GM18909 (cell line): ENCODE results near the gene WDR48.

Source experiments
- ATAC-seq: cut with Tn5 transposase; IDR thresholded peaks from one replicate; pipeline ENCODE4 v1.9.1; 2021; ENCODE audit warnings: mild to moderate bottlenecking; ENCODE audit not compliant: unreplicated experiment, poor library complexity

Gene WDR48

DNA sequence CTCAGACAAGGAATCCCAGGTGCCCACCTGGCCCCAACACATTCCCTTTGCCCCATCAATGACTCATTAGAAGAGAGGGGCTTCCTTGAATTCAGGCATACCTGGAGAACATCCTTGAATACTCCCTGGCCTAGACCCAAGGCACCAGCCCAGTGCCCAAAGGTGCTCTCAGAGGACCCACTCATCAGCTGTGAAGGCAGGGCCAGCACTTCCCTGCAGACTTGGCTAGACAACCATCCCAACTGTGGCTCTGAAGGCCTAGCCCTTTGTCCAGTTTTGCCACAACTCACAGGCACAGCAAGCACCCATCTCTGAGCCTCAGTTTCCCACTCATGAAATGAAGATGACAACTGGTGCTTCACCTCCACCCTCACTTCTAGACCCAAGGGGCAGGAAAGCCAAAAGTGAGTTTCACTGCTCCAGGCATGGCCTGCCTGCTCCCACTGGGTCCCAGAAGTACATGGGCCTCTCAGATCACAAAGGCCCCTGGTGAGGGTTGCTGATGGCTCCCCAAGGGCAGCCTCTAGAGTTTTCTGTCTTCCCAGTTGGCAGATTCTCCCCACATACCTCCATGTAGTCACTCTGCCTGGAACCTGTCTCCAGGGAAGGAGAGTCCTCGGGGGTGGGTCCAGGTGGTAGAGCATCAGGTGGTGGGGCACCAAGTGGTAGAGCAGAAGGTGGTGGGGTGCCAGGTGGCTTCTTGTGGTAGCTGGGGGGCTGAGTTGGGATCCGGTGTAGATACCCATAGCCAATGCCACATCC is 48.1 kb downstream of the WDR48 start:
- no peak for ATAC-seq

DNA sequence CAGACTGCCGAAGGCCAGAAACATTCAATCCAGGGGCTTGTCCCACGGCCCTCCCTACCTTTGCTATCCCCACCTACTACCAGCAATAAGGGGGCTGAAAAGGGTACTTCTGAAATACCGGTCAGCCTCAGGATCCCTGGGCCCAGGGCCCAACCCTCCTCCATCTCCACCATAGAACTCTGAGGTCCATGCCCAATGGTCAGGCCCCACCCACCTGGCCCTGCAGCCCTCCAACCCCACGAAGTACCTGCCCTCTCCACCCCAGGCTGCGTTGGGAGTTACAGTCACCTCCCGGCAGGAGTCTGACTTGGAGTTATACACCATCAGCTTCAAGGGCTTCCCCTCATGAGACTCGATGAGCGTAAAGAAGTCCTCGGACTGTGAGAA is 48.7 kb downstream of the WDR48 start:
- ATAC-seq: no peak

DNA sequence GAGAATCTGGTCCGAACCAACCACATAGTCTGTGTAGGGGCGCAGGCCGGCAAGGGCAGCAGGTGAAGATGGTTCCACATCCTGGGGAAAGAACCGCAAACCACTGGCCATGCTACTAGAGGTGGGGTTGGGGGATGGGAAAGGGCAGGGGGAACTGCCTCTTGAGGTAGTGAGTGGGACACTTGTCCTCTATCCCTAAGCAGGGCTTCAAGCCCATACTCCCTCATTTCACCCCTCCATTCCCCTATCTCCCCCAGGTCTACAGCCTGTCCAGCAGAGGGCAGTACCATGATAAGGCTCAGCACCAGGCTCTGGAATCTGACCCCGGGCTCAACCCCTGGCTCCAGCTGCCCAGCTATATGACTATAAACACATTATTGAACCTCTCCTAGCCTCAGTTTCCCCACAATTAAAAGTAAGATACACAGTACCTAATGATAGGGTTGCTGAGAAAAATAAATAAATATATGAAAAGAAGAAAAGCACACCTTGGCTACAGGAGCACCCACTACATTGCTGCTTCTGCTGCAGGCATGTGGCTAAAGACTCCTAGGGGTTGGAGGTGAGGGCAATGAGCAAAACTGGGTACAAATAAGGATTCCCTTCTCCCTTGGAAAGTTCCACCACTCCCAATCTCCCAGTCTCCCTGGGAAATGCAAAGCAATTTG is 49.3 kb downstream of the WDR48 start:
- ATAC-seq: peak; percentile 72

DNA sequence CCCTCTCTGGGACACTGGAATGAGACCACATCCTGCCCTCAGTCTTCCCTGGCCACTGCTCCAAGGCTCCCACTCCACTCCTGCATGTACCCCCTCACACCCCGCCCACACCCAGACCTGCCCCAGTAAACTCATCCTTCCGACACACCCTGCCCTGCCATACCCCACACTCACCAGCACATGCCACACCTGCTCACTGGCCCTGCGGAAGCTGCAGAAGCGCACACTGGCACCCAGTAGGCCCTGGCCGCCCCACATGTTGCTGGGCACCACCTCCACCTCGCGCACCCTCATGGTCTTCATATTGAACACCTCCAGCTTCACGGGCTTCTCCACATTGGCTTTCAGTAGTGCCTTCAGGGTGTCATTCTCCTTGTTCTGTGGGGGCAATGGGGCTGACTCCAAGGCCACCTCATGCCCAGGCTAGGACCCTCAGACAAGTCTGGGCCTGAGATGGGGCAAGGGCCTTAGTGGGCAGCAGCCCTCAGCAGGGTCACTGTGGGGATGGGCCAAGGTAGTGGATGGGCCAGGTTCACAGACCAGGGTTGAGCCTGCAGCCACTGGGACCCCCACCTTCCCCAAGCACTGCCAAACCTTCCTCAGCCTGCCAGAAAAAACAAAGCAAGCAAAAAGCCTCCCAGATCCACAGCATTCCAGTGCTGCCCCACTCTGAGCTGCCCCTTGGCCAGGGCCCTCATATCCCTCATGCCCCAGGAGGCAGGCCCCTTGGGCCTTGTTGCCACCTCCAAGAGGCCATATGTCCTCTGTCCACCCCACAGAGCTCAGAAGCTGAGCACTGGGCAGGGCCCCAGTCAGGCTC is 50.9 kb downstream of the WDR48 start:
- ATAC-seq: no peak

DNA sequence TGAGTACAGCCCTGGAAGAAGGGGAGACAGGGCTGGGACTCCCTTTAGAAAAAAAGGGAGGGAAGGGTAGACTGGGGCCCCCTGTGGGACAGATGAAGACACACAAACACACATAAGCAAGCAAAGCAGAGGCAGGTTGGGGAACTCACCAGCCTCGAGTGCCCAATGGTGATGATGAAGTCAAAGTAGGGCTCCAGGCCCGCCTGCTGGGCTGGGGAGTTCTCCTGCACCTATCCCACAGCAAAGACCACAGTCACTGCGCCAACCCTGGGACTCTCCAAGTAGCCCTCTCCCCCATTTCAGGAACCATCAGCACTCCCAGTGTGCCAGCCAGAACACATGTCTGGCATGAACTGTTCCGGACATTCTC is 51.5 kb downstream of the WDR48 start:
- ATAC-seq: no peak

DNA sequence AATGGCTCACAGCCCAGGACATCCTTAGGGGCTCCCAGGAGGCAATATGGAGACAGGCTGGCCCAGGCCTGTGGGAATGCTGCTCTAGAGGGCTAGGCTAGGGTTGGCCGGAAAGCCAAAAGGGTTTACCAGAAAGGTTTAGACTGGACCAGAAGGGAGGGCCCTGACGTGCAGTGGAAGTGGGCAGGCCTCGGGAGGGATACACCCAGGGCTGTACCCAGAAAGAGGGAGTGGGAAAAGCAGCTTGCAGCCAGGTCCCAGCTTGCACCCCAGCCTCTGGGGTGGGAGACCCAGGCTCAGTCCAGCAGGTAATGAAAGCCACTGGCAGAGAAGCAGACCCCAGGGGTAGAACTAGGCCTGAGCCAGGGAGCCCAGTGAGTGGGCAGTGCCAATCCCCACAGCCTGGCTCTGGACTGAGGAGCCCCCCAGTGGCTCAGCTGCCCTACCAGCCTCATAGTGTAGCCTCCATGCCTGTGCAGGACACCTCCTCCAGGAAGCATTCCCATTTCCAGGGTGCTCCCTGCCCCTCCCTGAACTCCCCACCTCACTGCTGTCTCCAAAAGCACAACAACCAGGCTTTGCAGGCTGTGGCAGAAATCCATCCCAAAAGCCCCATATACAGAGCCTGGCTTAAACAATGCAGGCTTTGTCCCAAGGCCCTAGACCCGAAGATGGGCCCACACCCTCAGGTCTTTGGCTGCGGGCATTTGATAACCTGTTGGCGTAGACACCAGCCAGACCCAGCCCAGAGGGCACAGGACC is 52.2 kb downstream of the WDR48 start:
- no peak for ATAC-seq

DNA sequence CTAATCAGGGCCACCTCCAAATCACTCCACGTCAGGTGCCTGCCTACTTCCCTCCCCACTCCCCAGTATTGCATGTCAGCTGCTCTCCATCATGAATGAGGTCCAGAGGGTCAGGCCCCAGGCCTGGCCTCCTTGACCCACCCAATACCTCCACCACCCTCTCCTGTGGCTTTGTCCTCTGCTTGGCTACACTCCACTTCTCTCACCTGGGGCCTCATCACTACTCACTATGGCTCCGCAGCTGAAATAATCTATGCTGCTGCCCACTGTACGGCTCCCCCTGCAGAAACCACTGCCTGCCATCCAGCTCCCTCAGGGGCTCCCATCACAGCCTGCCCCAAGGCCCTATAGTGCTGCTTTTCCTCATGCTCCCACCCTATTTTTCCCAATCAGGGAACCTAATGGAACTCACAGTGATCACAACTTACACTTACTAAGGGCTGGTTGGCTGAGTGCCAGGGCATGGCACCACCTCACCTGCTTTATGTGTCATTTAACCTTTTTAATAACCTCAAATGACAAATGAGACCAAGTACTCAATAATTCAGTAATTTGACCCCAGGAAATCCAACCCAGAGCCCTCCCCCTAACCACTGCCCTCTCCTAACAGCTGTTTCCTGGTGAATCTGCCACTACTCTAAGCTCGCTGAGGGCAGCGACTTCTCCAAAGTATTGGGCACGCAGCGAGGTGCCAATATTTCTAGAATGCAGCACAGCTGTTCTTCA is 53.3 kb downstream of the WDR48 start:
- no peak for ATAC-seq

DNA sequence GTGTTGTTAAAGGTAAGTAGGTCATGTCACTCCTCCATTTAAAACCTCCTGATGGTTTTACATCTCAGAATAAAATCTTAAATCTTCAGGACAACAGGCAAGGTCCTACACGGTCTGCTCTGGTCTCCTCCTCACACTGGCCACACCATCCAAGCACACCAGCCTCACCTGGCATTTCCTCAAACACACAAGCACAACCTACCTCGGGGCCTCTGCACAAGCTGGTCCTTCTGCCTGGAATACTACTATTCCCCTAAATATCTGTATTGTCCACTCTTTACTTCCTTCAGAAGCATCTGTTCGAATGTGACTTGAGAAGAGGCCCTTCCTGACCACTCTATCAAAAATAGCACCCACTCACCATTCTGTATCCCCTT is 53.9 kb downstream of the WDR48 start:
- ATAC-seq: no peak

DNA sequence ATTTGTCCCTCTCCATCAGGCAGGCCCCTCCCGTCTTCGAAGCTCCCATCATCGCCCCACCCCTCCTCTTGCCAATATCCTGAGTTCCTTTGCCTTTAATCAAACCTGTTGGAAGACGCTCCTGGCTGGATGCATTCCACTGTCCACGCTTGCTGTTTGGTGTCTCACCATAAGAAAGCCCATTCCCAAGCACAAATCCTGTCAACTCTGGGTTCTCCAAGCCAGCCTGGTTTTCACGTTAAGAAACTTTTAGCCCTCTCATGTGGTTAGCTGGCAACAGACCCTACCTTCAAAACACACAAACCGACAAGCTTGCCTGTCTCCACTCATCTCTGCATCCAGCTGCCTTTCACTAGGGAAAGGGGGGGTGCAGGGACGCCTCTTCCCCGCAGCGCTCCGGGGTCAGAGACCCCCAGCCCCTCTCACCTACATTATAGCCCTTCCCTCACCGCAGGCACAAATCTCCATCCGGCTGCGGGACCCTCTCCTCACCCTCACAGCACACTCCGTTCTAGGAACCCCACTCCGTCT is 54.5 kb downstream of the WDR48 start:
- ATAC-seq: no peak

DNA sequence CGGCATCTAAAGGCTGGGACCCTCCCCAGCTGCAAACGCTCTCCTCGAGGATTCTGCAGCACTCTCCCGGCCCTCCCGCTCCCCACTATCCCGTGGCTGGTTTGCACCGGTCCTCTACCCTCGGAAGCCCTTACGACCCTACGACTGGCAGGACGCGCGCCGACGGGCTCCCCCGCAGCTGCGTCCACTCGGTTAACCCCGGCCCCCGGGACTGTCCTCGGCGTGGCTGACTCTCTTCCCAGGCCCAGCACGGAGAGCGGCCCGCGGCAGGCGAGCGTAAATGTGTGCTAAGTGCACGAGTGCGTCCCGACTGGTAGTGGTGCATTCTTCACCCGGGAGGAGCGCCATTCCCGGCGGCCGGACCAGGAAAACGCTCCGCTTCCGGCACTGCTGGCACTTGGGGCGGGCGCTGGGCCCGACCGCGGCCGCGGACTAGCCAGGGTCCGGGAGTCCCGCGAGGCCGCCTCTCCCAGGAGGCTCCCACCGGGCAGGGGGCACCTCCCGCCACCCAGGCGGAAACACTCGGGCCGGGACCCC is 55.1 kb downstream of the WDR48 start:
- peak; percentile 1 for ATAC-seq

DNA sequence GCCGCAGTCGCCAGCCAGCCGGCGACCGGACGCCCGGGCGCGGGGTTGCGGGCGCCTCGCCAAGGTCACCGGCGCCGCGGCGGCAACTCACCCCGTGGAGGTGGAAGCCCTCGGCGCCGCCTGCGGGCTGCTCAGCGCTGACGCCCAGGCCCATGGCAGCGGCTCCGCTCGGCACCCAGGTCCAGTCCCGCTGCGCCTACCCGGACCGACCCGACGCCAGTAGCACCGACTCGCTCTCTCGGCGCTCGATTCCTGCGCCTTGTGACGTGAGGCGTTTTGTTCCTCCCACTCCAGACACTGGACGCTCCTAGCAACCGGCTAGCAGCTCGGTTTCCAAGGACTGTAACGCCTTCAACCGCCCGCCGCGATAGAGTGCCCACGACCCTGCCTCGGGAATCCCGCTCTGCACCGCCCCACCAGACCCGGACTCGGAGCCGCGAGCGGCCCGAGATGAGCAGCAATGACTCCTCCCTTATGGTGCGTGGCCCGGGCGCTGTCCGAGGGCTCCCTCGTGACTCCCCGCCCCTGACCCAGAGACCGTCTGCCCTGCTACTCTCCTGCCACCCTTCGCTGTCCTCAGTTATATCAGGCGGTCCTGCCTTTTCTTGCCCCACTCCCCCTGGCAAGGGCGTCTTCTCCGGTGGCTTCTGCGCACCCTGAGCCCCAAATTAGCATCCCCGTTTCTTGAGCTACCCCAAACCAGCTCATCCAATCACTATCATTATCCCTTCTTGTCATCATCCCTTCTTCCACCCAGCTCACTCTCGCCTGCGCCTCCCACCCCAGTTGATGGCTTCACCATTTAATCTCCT is 55.8 kb downstream of the WDR48 start, which contains the start of the genes GORASP1 and TTC21A:
GORASP1 (minus strand) TSS at position 240 of the 812 bp plus-strand sequence; CDS start at position 154, 86 bp downstream.
TTC21A (plus strand) TSS at position 293 of the 812 bp plus-strand sequence; CDS start at position 451, 158 bp downstream.
- ATAC-seq: peak; percentile 40

DNA sequence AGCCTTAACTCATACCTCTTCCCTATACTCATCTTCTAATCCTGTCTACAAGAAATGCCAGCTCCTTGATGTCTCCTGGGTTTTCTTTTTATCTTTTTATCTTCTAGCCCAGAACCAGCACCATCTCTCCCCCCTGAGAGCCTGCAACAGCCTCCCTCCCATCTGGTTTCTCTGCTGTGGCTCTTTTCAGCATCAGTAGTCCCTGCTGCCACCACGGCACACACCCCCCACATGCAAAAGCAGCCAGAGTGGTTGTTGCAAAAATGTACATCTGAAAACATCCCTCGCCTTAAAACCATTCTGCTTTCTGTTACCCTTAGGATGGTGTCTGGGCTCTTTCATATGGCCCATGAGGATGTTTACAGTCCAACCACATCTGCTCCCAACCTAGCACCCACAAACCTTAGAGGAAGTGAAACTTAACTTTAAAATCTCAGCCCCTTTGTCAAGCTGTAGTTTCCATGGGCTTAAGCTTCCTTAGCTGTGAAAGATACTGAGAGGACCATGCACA is 56.4 kb downstream of the WDR48 start:
- ATAC-seq: peak; percentile 88

DNA sequence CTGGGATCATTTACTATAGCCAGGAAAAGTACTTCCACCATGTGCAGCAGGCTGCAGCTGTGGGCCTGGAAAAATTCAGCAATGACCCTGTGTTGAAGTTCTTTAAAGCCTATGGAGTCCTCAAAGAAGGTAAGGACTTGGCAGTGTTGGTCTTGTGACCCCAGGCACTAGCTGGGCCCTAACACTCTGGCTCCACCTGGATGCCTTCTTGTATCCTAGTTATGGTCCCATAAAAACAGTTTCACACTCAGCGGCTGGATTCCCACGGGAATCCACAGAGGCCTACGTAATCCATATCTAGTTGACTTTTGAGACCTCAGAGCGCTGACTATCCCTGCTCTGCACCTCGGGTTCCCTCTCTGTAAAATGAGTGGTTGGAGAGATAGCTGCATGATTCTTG is 57.3 kb downstream of the WDR48 start:
- no peak for ATAC-seq

DNA sequence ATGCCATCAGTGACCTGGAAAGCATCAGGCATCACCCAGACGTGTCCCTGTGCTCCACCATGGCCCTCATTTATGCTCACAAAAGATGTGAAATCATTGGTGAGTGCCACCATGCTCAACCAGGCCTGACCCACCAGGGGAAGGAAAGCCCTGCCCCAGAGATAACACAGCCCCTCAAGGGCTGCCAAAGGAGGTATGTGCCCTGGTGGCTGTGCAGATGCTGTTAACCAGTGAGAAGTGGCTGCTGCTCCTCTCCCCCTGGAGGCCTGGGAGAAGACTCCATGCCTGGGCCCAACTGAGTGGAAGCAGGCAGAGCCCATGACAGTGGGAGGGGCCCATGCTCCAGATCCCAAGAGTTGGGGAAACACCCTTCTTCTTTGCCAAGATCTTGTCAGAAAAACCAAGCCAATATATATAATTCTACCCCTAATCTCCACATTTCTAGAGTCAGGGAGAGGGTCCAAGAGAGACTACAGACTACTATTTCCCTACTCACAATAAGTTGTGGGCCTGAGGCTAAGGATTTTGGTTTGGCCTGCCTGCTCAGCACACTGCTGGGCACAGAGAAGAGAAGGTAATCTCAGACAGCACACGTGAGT is 58.3 kb downstream of the WDR48 start:
- ATAC-seq: no peak

DNA sequence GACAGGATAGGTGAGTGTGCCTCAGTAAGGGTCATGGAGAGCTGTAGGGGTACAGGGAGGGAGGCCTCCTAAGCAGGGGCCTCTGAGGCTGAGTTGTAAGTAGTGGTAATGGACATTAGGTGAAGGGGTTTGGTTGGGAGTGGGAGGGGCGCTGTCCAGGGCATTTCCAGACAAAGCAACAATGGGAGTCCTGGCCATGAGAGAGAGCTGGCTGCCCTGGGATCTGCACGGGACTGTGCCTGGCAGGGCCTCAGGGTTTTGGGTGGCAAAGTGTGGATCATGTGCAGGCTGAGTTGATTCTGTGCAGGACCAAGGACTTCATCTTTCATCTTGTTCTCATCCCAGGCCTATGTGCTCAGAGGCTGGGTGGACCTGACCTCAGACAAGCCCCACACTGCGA is 60.3 kb downstream of the WDR48 start:
- ATAC-seq: no peak

DNA sequence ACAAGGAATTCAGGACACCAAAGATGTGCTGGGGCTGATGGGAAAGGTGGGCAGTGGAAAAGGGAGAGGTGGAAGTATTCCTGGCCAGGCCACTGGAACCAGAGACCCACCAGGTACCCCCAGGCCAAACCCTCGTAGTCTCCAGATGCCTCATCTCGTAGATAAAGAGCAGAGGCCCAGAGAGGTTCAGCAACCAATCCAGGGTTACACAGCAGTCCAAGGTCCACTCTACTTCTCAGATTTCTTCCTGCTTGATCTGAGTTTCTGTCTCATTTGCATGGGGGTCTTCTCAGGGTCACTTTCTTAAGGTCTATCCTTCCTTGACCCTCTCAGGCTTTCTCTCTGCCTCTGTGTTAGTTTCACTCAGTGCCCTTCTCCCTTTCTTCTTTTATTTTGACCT is 60.7 kb downstream of the WDR48 start:
- ATAC-seq: no peak

DNA sequence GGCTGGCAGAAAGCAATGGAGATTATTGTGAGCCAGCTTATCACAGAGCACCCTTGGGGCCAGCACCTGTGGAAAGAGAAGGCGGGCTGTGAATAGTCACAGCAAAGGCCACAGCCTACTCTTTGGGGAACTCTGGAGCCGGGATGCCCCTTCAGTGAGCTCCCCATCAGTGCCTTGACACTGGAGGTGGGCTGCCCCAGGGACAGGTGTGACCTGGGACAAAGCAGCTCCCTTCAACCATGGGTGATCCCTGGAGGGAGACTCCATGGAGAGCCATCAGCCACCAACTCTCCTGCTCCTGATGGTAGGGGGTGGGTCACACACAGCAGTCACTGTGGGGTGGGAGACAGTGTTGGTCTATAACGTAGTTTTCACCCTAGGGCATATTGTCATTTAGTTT is 61.5 kb downstream of the WDR48 start:
- no peak for ATAC-seq

DNA sequence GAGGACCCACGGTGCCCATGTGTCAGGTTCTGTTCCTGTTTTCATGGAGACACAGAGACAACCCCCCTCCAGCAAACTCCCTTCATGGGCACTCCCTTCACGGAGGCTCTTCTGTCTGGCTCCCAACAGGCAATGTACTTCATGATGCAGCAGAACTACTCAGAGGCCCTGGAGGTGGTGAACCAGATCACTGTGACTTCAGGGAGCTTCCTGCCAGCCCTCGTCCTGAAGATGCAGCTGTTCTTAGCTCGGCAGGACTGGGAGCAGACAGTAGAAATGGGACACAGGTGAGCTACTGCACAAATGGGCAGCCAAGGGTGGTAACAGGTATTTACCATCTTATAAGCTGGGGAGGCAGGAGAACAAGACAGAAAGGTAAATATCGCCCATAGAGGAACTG is 62.6 kb downstream of the WDR48 start:
- ATAC-seq: no peak
